HEK293T (cell line): Measurements from ENCODE around the gene REN.

ENCODE experiments used
- BHLHE40 ChIP-seq: fragments of 450-650 bp; IDR thresholded peaks from 2 replicates; pipeline ENCODE4 v1.6.1; 2016; ENCODE audit warnings: mild to moderate bottlenecking, moderate library complexity, borderline replicate concordance
- ELF4 ChIP-seq: fragments of 450-650 bp; IDR thresholded peaks from 2 replicates; pipeline ENCODE4 v1.6.1; 2017; ENCODE audit warnings: antibody characterized with exemption
- FOXA1 ChIP-seq: fragments of 450-650 bp; IDR thresholded peaks from 2 replicates; pipeline ENCODE4 v1.6.1; 2016; ENCODE audit warnings: mild to moderate bottlenecking
- FOXK2 ChIP-seq: fragments of 450-650 bp; IDR thresholded peaks from 2 replicates; pipeline ENCODE4 v1.6.1; 2016; ENCODE audit warnings: mild to moderate bottlenecking
- FOXM1 ChIP-seq: fragments of 450-650 bp; IDR thresholded peaks from 2 replicates; pipeline ENCODE4 v1.6.1; 2017; ENCODE audit warnings: mild to moderate bottlenecking, borderline replicate concordance
- HDGF ChIP-seq: fragments of 450-650 bp; IDR thresholded peaks from 2 replicates; pipeline ENCODE4 v1.6.1; 2017; ENCODE audit warnings: antibody characterized with exemption, borderline replicate concordance
- L3MBTL2 ChIP-seq: fragments of 450-650 bp; conservative IDR thresholded peaks from 2 replicates; pipeline ENCODE4 v1.6.1; 2016; ENCODE audit warnings: mild to moderate bottlenecking
- LEF1 ChIP-seq: fragments of 450-650 bp; IDR thresholded peaks from 2 replicates; pipeline ENCODE4 v1.6.1; 2017; ENCODE audit warnings: mild to moderate bottlenecking, borderline replicate concordance
- NFRKB ChIP-seq: fragments of 450-650 bp; IDR thresholded peaks from 2 replicates; pipeline ENCODE4 v1.6.1; 2016; ENCODE audit warnings: mild to moderate bottlenecking, moderate library complexity
- SP1 ChIP-seq: fragments of 450-650 bp; IDR thresholded peaks from 2 replicates; pipeline ENCODE4 v1.6.1; 2017
- SUZ12 ChIP-seq: fragments of 450-650 bp; IDR thresholded peaks from 2 replicates; pipeline ENCODE4 v1.6.1; 2016; ENCODE audit warnings: mild to moderate bottlenecking
- TARDBP ChIP-seq: fragments of 450-650 bp; IDR thresholded peaks from 2 replicates; pipeline ENCODE4 v1.6.1; 2016
- TF ChIP-seq, protein P1 (sequence below): fragments of 450-650 bp; IDR thresholded peaks from 2 replicates; pipeline ENCODE4 v1.6.1; 2016

DNA sequence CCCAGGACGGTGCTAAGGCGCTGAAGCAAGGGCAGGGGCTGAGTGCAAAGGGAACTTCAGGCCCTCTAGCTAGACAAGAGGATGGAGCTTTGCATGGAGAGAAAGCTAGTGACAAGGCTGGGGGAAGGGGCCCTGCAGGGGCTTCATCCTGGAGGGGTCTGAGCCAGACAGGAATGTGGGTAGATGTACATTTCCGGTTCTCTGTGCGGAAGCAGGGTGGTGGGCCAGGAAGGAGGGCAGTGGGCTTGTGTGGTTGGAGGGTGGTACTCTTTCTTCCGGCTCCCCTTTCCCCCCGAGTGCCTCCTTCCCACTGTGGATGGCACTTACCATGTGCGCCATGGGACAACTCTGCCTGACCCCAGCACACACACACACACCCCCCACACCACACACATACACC is 28.6 kb upstream of the REN start:
- no peak for TF ChIP-seq BHLHE40
- no peak for TF ChIP-seq ELF4
- no peak for TF ChIP-seq SP1
- no peak for TF ChIP-seq HDGF
- TF ChIP-seq LEF1, result no peak
- no peak for TF ChIP-seq SUZ12
- no peak for TF ChIP-seq TARDBP
- TF ChIP-seq FOXA1, result no peak
- TF ChIP-seq, protein P1, sequence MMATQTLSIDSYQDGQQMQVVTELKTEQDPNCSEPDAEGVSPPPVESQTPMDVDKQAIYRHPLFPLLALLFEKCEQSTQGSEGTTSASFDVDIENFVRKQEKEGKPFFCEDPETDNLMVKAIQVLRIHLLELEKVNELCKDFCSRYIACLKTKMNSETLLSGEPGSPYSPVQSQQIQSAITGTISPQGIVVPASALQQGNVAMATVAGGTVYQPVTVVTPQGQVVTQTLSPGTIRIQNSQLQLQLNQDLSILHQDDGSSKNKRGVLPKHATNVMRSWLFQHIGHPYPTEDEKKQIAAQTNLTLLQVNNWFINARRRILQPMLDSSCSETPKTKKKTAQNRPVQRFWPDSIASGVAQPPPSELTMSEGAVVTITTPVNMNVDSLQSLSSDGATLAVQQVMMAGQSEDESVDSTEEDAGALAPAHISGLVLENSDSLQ, result no peak
- no peak for TF ChIP-seq FOXK2
- no peak for TF ChIP-seq NFRKB
- no peak for TF ChIP-seq FOXM1
- TF ChIP-seq L3MBTL2, result no peak
